Measurements from ENCODE around the gene NBEAL1. TPM values are rescaled to one million over a fixed set of nuclear protein-coding genes. Genes with fewer than 3 reads are reported as not detected.
"Not testable (repeated sequence)": the region's sequence is repeated elsewhere in the genome, so short reads cannot be mapped to it uniquely, and the experiment has no call there.

Gene NBEAL1
- total and polyA plus RNA-seq, 7 donors = 2.3 to 14.7 (median 8.7) TPM

- Histone ChIP-seq H3K9me3 (no peaks in the 10 kb centered on the region), H3K4me3 (no peak overlapping the region), H3K36me3 (ENCODE audit: insufficient read depth in 1 of 2, low read depth in 1 of 2) (peaks cover 0 to 61% of the 10 kb centered on the region in 2 donors), H3K27ac (no peak overlapping the region), H3K4me1 (no peaks in the 10 kb centered on the region), H3K27me3 (ENCODE audit: insufficient read depth in 3 of 3, low read length in 2 of 3) (no peaks in the 10 kb centered on the region)
- intact Hi-C loops (cut with DNase I) = no loop called here
- DNase-seq (no peak), ATAC-seq (no peak)
- TF ChIP-seq CTCF (IDR thresholded peaks at IDR 0.05) = no peak
- WGBS, 3 donors = 81 to 86% (median 85%) methylated on average over 1 of the region's 1 CpG
Measured at GRCh38 chr2:203155406-203155805, 140.7 kb downstream of the NBEAL1 start.

GRCh38 chr2:203162722-203163121, 148.0 kb downstream of the NBEAL1 start:
- WGBS, 3 donors = 94 to 96% (median 95%) methylated on average over 5 of the region's 5 CpGs
- H3K9me3 ChIP-seq; intact Hi-C loops (cut with DNase I); H3K27ac ChIP-seq; H3K4me3 ChIP-seq; DNase-seq; H3K4me1 ChIP-seq; H3K27me3 ChIP-seq (ENCODE audit: insufficient read depth in 3 of 3, low read length in 2 of 3); ATAC-seq: not testable (repeated sequence)
- H3K36me3 ChIP-seq (ENCODE audit: insufficient read depth in 1 of 2, low read depth in 1 of 2) = peaks cover 0 to 58% of the 10 kb centered on the region in 2 donors

GRCh38 chr2:203164311-203164935, 149.7 kb downstream of the NBEAL1 start:
- no peak for ATAC-seq
- intact Hi-C loops (cut with DNase I) = no loop called here
- WGBS, 3 donors = 97 to 100% (median 100%) methylated on average over 1 of the region's 1 CpG
- Histone ChIP-seq H3K27me3 (ENCODE audit: insufficient read depth in 3 of 3, low read length in 2 of 3) (no peaks in the 10 kb centered on the region), H3K4me1 (no peaks in the 10 kb centered on the region), H3K9me3 (no peaks in the 10 kb centered on the region), H3K27ac (no peak overlapping the region), H3K4me3 (no peak overlapping the region), H3K36me3 (ENCODE audit: insufficient read depth in 1 of 2, low read depth in 1 of 2) (peaks cover 0 to 51% of the 10 kb centered on the region in 2 donors)
- no peak for TF ChIP-seq CTCF (IDR thresholded peaks at IDR 0.05)
- DNase-seq = no peak

GRCh38 chr2:203167751-203168150, 153.1 kb downstream of the NBEAL1 start:
- 90 to 93% (median 93%) methylated on average over 5 of the region's 5 CpGs for WGBS, 3 donors
- intact Hi-C loops (cut with DNase I) = no loop called here
- Histone ChIP-seq H3K27ac (no peak overlapping the region), H3K27me3 (ENCODE audit: insufficient read depth in 3 of 3, low read length in 2 of 3) (no peaks in the 10 kb centered on the region), H3K36me3 (ENCODE audit: insufficient read depth in 1 of 2, low read depth in 1 of 2) (peaks cover 0 to 64% of the 10 kb centered on the region in 2 donors), H3K4me3 (no peak overlapping the region), H3K9me3 (no peaks in the 10 kb centered on the region), H3K4me1 (no peaks in the 10 kb centered on the region)
- TF ChIP-seq CTCF (IDR thresholded peaks at IDR 0.05) = no peak
- ATAC-seq (no peak), DNase-seq (no peak)

GRCh38 chr2:203170502-203170901, 155.8 kb downstream of the NBEAL1 start:
- Histone ChIP-seq H3K27me3 (ENCODE audit: insufficient read depth in 3 of 3, low read length in 2 of 3) (no peaks in the 10 kb centered on the region), H3K27ac (no peak overlapping the region), H3K4me3 (no peak overlapping the region), H3K9me3 (no peaks in the 10 kb centered on the region), H3K4me1 (no peaks in the 10 kb centered on the region), H3K36me3 (ENCODE audit: insufficient read depth in 1 of 2, low read depth in 1 of 2) (peaks cover 0 to 84% of the 10 kb centered on the region in 2 donors)
- 82 to 89% (median 84%) methylated on average over 4 of the region's 4 CpGs for WGBS, 3 donors
- intact Hi-C loops (cut with DNase I) = no loop called here
- ATAC-seq (no peak), DNase-seq (no peak)
- no peak for TF ChIP-seq CTCF (IDR thresholded peaks at IDR 0.05)

All from psoas muscle (tissue), 8 donors.